Left lobe of liver (tissue), 2 donors: ENCODE measurements around the gene PRKCD. TPM values are rescaled to one million over a fixed set of nuclear protein-coding genes. Genes with fewer than 3 reads are reported as not detected.

ENCODE experiments used
- ATAC-seq: fragments of 200-7000 bp; cut with Tn5 transposase; one replicate; pipeline ENCODE4 v1.9.1; 2020; ENCODE audit warnings: mild to moderate bottlenecking, moderate library complexity
- DNase-seq: peaks from one replicate; pipeline ENCODE4 v3.0.0-alpha.2; 2020; ENCODE audit warnings: low spot score
- total RNA-seq: library from RNA; stranded (reverse); gene quantifications from one replicate; pipeline ENCODE4 v1.2.1, GENCODE V29; 2021
- donor health status: DM: no; HTN: no; CAD: no; lungs with moderate emphysema.
- donor health status: DM: no; HTN: yes; CAD: no.

Gene PRKCD
- 4.6 TPM for total RNA-seq

- ATAC-seq = peak; percentile 87
- peak; percentile 95 for DNase-seq
Observed at GRCh38 chr3:53160660-53161449, at the start of gene PRKCD. Gene PRKCD (plus strand): TSS chr3:53161209. CDS start chr3:53178423, 17,214 bp downstream.

- no peak for DNase-seq
- no peak for ATAC-seq
Observed at GRCh38 chr3:53111822-53112221, 49.2 kb upstream of the PRKCD start.

GRCh38 chr3:53113293-53114010 lies 47.6 kb upstream of the PRKCD start:
- ATAC-seq (peak; percentile 61), DNase-seq (no peak)

DNA sequence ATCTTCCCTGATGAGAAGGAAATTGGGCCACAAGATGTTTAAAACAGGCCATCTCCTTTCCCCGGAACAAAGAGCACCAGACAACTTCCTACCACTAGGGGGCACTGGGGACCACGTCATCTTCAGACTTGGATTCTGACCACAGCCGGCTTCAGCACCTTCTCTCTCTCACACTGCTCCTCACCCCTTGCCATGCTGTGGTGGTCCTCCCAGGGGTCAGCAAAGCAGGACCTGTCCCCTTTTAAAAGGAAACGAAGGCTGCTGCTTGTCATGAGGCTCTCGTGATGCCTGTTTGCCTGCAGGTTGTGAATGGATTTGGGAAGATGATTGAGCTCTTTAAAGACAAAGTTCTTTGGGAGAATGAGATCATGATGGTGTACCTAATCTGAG lies 47.0 kb upstream of the PRKCD start:
- ATAC-seq = peak; percentile 89
- DNase-seq = peak; percentile 73

DNA sequence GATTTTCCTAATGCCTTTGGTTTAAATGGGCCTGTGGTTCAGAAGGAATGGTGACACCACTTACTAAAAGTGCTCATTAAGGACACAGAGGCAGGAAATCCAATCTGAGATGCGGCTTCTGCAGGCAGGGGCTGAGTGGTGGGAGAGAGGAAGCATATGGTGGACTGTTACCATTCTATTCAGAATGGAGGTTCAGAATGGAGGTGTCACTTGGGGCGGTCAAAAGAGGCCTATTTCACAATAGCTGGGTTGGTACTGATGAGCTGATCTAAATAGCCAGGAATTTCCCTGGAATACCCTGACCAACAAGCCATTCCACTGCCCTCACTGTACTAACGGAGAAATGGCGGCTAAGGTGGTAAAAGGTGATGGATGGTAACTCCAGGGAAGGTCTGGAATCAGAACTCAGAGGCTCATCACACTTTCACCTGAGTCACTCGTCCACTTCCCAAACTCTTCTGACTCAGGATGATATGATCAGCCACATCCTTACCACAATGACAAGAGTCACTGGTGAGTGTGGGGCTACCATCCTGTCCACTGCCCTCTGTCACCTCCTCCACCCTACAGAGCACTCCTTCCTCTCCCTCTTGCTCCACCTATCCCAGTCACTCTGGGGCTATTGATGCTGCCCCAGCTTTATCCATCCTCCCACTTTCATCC lies 46.5 kb upstream of the PRKCD start:
- no peak for DNase-seq
- ATAC-seq = no peak

- ATAC-seq (no peak), DNase-seq (no peak)
Observed at GRCh38 chr3:53116956-53117355, 44.1 kb upstream of the PRKCD start.

GRCh38 chr3:53120336-53120735 lies 40.7 kb upstream of the PRKCD start:
- ATAC-seq = no peak
- no peak for DNase-seq

- ATAC-seq (no peak), DNase-seq (no peak)
Observed at GRCh38 chr3:53122255-53122932, 38.6 kb upstream of the PRKCD start.

- ATAC-seq = no peak
- DNase-seq = no peak
Observed at GRCh38 chr3:53122933-53123305, 38.1 kb upstream of the PRKCD start.

DNA sequence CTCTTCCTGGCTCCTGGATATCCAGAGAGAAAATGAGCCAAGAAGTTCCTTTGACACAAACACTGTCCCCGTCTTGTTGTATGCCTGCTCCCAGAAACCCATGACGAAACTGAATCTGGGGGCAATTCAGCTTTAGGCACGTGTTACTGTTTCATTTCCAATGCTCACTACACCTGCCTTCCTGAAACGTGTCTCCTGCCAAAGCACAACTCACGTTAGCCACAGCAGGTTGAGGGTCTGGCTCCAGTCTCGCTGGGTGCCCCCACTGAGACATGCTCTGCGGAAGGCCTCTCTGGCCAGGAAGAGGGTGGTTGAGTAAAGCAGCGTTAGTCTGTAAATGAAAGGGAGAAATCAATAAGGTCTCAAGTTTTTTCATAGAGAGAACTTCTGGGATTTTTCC lies 37.5 kb upstream of the PRKCD start:
- DNase-seq (no peak), ATAC-seq (no peak)

GRCh38 chr3:53123953-53124352 lies 37.1 kb upstream of the PRKCD start:
- DNase-seq = no peak
- no peak for ATAC-seq

GRCh38 chr3:53126601-53127000 lies 34.4 kb upstream of the PRKCD start:
- DNase-seq (no peak), ATAC-seq (no peak)

DNA sequence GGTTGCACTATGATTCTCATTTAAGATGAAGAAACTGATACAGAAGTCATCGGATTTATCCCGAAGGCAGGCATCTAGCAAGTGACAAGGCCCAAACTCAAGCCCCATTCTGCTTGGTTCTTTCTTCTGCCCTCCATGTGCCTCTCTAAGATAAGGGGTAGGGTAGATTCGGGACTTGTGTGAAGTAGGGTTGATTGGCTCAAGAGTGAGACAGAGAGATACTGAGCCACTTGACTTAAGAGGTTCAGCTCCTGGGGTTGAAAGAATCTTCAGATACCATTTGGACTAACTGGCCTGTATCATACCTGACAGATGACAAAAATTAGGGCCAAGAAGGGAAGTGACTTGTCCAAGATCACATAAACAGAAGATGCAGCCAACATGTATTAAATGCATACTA lies 31.7 kb upstream of the PRKCD start:
- DNase-seq = no peak
- no peak for ATAC-seq

DNA sequence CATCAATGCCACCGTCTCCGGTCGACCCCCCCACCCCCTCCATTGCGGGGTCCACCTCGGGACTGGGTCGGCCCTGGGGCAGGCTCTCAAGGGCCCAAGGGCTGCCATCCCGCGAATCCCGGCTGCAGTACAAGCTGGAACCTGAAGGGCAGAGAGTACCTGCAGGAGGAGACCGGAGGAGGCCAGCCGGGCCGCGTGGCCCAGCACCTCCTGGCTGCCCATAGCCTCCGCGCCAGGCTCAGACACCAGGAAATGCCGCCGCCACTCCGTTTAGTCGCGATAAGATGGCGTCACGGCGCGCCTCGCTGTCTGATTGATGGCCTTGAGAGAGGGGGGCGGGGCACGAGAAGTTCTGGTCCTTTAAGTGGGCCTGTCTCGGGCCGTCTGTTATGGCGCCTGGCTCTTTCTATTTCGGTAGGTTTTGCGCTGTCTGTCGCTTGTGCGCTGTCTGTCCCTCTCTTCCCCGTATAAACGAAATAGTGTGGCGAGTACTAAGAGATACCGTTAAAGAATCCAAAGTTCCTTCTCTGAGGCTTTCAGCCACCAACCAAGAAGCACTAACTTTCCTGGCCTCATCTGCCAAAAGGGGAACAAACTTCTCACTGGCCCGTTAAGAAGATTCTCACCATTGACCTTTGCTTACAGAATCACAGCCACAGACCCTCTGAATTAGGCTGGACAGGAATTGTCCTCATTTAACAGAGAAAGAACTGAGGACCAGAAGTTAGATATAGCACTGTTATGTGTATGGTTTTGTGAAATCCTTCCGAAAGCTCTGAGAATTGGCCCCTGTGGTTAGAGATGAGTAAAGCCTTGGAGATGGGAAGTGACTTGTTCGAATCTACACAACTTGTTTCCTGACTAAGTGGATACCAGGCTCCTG lies 30.6 kb upstream of the PRKCD start, which contains the start of gene RFT1:
Gene RFT1, minus strand, starts transcription at position 257 of the 883 bp plus-strand sequence. Its CDS starts 35 bp downstream, at position 222.
- ATAC-seq (peak; percentile 84), DNase-seq (peak; percentile 97)

- ATAC-seq = no peak
- DNase-seq = no peak
Observed at GRCh38 chr3:53131096-53131495, 29.9 kb upstream of the PRKCD start.

DNA sequence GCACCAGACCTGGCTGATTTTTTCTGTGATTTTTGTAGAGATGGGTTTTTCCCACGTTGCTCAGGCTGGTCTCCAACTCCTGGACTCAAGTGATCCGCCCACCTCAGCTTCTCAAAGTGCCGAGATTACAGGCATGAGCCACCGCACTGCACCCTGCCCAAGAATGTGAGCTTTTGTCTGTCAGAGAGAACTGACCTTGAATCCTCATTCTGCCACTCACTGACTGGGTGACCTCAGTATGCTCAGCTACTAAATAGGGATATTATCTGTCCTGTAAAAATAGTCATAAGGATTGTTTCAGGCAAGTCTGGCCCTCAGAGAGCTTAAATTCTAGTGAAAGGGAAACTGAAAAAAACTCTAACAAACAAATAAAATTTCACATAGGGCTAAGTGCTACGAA lies 28.7 kb upstream of the PRKCD start:
- DNase-seq = no peak

DNA sequence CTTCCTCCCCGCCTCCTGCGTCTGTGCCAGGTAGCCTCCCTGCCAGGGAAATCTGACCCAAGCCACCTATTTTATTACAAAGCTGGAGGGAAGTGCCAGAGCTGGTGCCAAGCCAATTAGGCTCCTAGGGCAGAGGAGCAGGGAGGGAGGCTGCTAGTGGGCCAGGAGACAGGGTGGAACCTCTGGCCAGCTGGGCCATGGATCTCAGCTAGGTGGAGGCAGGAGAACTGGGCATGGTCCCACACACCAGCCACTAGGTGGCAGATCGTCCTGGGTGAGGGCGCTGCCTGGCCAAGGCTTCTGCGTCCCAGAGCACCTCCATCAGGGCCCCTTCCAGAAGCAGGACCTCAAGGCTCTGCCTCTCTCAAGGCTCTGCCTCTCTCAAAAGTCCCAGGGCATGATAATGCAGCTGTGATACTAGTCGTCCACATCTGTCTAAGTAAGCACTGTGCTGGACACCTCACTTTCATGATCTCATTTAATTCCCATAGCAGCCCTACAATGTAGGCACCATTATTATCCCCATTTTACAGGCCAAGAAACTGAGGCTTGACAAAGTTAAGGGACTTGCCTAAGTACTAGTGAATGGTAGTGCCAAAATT lies 26.3 kb upstream of the PRKCD start:
- DNase-seq = peak; percentile 94
- ATAC-seq = peak; percentile 93

More for the DNA sequence above, 28.7 kb upstream of the PRKCD start:
- no peak for ATAC-seq

DNA sequence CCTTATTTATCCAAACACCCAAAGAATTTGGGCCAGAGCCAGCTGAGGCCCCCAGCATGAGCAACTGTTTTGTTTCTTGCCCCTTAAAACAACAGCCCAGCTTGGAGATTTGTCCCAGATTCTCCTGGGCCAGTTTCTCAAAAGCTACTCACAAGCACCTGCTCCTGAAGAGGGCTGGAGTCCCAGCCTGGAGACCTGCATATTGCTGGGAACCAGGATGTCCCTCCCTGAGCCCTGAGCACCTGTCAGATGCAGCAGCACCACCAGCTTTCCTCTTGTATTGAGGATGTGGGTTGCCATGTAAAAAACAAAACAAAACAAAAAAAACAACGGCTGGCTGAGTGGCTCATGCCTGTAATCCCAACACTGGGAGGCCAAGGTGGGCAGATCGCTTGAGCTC lies 23.8 kb upstream of the PRKCD start:
- DNase-seq = no peak
- no peak for ATAC-seq

DNA sequence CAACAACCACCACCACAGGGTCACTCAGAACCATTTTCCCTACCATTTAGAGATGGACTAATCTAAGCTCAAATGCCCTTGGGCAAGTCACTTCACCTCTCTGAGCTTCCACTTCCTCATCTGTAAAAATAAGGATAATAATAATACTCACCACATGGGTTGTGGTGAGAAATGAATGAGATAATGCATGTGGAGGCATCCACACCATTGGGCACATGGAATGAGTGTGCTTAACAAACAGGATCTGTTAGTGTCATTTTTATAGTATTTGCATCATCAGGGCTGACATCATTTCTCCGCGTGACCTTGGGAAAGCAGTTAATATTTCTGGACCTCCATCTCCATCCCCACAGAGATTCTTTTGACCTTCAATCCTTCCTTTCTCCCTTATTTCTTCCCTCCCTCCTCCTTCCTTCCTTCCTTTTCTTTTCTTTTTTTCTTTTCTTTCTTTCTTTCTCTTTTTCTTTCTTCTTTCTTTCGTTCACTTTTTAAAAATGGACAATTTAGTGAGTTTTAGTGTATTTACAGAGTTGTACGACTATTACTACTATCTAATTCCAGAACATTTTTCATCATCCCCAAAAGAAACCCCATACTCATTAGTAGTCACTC lies 23.1 kb upstream of the PRKCD start:
- ATAC-seq (no peak), DNase-seq (no peak)
